Lung microvascular endothelial cell (primary cell): ENCODE measurements around the gene IER5L. TPM values are rescaled to one million over a fixed set of nuclear protein-coding genes. Genes with fewer than 3 reads are reported as not detected.
"Not testable (repeated sequence)": the region's sequence is repeated elsewhere in the genome, so short reads cannot be mapped to it uniquely, and the experiment has no call there.

Experiments
- DNase-seq, 2 donors: peaks; one replicate each; pipeline versions ENCODE4 v3.0.0 to v3.0.0-alpha.2; 2010; ENCODE audit warnings: low read depth in 2 of 2
- total RNA-seq: library from RNA; depleted of rRNA; stranded (reverse); fragments of >200 nt; gene quantifications from 2 replicates; pipeline ENCODE4 v1.2.1, GENCODE V29; 2014

The IER5L gene
- total RNA-seq, 1 donor from 2014 or later = 20.4 TPM

- DNase-seq = peak; percentile 85 to 93
These were observed 38.6 kb downstream of the IER5L start for GRCh38 chr9:129139233-129139992.

GRCh38 chr9:129138476-129139232, 39.4 kb downstream of the IER5L start:
- peak; percentile 55 to 96 for DNase-seq

GRCh38 chr9:129138144-129138462, 40.0 kb downstream of the IER5L start:
- DNase-seq = no peak

GRCh38 chr9:129137292-129138143, 40.5 kb downstream of the IER5L start:
- DNase-seq = no peak

GRCh38 chr9:129136446-129137035, 41.5 kb downstream of the IER5L start:
- no peak for DNase-seq

GRCh38 chr9:129135476-129135875, 42.6 kb downstream of the IER5L start:
- DNase-seq = no peak

- no peak for DNase-seq
These were observed 45.0 kb downstream of the IER5L start for GRCh38 chr9:129133082-129133481.

- peak; percentile 74 to 80 for DNase-seq
These were observed 46.5 kb downstream of the IER5L start for GRCh38 chr9:129131300-129132145.

GRCh38 chr9:129130791-129131190, 47.3 kb downstream of the IER5L start:
- no peak for DNase-seq

- not testable (repeated sequence) for DNase-seq
These were observed 47.8 kb downstream of the IER5L start for GRCh38 chr9:129130271-129130670.

GRCh38 chr9:129128689-129129088, 49.4 kb downstream of the IER5L start:
- DNase-seq = no peak

- DNase-seq = peak in 1 of 2 donors; percentile 63
These were observed 51.1 kb downstream of the IER5L start for GRCh38 chr9:129126749-129127618.

Other genes starting within 250 kb of the IER5L start
- 22.0 and 40.9 TPM in 2 replicates for gene DOLK, start 230.7 kb downstream of the IER5L start, total RNA-seq
- 27.0 and 40.1 TPM in 2 replicates for gene NUP188, start 230.6 kb downstream of the IER5L start, total RNA-seq
- gene SH3GLB2, start 149.9 kb downstream of the IER5L start, total RNA-seq = 20.0 and 28.6 TPM in 2 replicates
- gene MIGA2, start 141.6 kb downstream of the IER5L start, total RNA-seq = 13.5 and 16.9 TPM in 2 replicates
- 7.2 and 8.3 TPM in 2 replicates for gene DOLPP1, start 97.2 kb downstream of the IER5L start, total RNA-seq
- gene CRAT, start 67.5 kb downstream of the IER5L start, total RNA-seq = 24.2 and 25.6 TPM in 2 replicates
- gene PTPA, start 66.8 kb downstream of the IER5L start, total RNA-seq = 86.1 and 94.8 TPM in 2 replicates